ENCODE measurements around the gene SLC22A17. TPM values are rescaled to one million over a fixed set of nuclear protein-coding genes. Genes with fewer than 3 reads are reported as not detected.

The SLC22A17 gene
- total and polyA plus RNA-seq, 2 of the 13 experiments (the other 11 are each of a cell fraction or from before 2014, with no cell fraction given) = 0.95 to 1.1 TPM

GRCh38 chr14:23302290-23303225, 50.1 kb downstream of the SLC22A17 start, which contains the start of gene PPP1R3E (continued):
- TF ChIP-seq ZFX (CRISPR knock-in tag; IDR thresholded peaks at IDR 0.05; ENCODE audit: low read depth) = peak; percentile 86
- TF ChIP-seq MIER2 (CRISPR knock-in tag; IDR thresholded peaks at IDR 0.05) = peak; percentile 55; the same call in 1 of the 2 replicates
- TF ChIP-seq THAP8 (CRISPR knock-in tag; IDR thresholded peaks at IDR 0.05; ENCODE audit: borderline replicate concordance) = no peak
- TF ChIP-seq CEBPB (IDR thresholded peaks at IDR 0.05; ENCODE audit: borderline replicate concordance, low read depth, low read length) = no peak
- no peak for TF ChIP-seq LCORL (IDR thresholded peaks at IDR 0.05)
- TF ChIP-seq LCORL (CRISPR knock-in tag; IDR thresholded peaks at IDR 0.05) = no peak
- TF ChIP-seq ZBTB14 (CRISPR knock-in tag; IDR thresholded peaks at IDR 0.05) = peak; percentile 39
- TF ChIP-seq HOXA5 (CRISPR knock-in tag; IDR thresholded peaks at IDR 0.05) = peak; percentile 54
- peak; percentile 49 for TF ChIP-seq NFYB (CRISPR knock-in tag; IDR thresholded peaks at IDR 0.05)
- no peak for TF ChIP-seq YY1 (IDR thresholded peaks at IDR 0.05; ENCODE audit: insufficient read depth, insufficient replicate concordance, low read depth, low read length)
- peak; percentile 36 for TF ChIP-seq ISL2 (CRISPR knock-in tag; IDR thresholded peaks at IDR 0.05)
- TF ChIP-seq SMYD3 (CRISPR knock-in tag; IDR thresholded peaks at IDR 0.05) = no peak
- TF ChIP-seq ZNF34 (CRISPR knock-in tag; IDR thresholded peaks at IDR 0.05; ENCODE audit: borderline replicate concordance) = no peak
- TF ChIP-seq DBP (CRISPR knock-in tag; IDR thresholded peaks at IDR 0.05; ENCODE audit: not compliant biosample characterization) = peak; percentile 35
- TF ChIP-seq JUNB (CRISPR knock-in tag; IDR thresholded peaks at IDR 0.05; ENCODE audit: borderline replicate concordance) = no peak
- 0 out of 2 replicates have a peak, but pooled peaks have one; percentile 15 for TF ChIP-seq PRDM4 (CRISPR knock-in tag; IDR thresholded peaks at IDR 0.05; ENCODE audit: borderline replicate concordance)
- no peak for TF ChIP-seq NPAS2 (CRISPR knock-in tag; IDR thresholded peaks at IDR 0.05; ENCODE audit: borderline replicate concordance)
- 0 out of 2 replicates have a peak, but pooled peaks have one; percentile 52 for TF ChIP-seq TEF (CRISPR knock-in tag; IDR thresholded peaks at IDR 0.05)
- TF ChIP-seq MED13 (CRISPR knock-in tag; IDR thresholded peaks at IDR 0.05) = peak; percentile 83; the same call in 1 of the 2 replicates
- TF ChIP-seq ZNF350 (CRISPR knock-in tag; IDR thresholded peaks at IDR 0.05; ENCODE audit: borderline replicate concordance, low read depth) = peak; percentile 58
- TF ChIP-seq PLRG1 (conservative IDR thresholded peaks at IDR 0.05) = no peak
- peak; percentile 87 for TF ChIP-seq HIVEP1 (CRISPR knock-in tag; IDR thresholded peaks at IDR 0.05)
- peak; percentile 95 for TF ChIP-seq ZNF724P (CRISPR knock-in tag; IDR thresholded peaks at IDR 0.05; ENCODE audit: borderline replicate concordance)
